ENCODE data around the gene KRT83.
"Not testable (repeated sequence)": the region's sequence is repeated elsewhere in the genome, so short reads cannot be mapped to it uniquely, and the experiment has no call there.

The KRT83 gene

GRCh38 chr12:52352951-52353350 is 31.8 kb upstream of the KRT83 start:
- no peak for FAIRE-seq

DNA sequence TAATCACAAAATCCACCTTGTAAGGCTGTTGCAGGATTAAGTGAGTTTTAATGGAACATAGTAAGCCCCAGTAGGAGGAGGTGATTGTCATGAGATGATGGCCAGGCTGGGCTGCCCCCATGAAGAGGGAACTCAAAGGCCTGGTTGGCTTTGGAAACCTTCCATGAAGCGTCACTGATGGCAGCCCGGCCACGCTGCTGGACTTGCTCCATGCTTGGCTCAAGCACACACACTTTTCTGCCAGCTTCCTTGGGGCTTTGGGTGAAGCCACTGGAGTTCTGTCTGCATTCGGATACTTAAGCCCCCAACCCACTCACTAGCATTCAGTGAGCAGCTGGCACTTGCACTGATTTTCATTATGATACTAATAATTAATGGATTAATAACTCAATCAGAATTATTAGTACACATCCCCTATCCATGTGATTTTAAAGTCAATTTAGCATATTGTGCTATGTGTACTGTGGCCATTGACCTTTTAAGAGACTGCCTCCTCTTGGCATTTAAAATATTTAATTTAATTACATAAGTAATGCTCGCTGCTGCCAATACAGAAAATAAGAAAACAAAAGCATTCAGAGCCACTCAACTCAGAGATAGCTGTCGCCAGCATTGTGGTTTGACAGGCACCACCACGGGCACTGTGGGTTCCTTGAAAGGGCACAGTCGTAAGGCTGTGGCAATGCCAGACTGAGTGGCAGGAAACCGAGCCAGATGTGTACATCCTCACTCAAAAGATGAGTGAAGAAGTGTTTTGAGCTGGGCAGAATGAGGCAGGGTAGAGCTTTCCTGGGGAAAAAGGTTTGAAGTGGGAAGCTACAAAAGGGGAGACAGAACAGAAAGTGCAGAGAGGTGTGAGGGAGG is 30.2 kb upstream of the KRT83 start:
- FAIRE-seq = no peak

- FAIRE-seq = no peak
These were observed 29.6 kb upstream of the KRT83 start for GRCh38 chr12:52350786-52351185.

- no peak for FAIRE-seq
These were observed 28.9 kb upstream of the KRT83 start for GRCh38 chr12:52350021-52350620.

DNA sequence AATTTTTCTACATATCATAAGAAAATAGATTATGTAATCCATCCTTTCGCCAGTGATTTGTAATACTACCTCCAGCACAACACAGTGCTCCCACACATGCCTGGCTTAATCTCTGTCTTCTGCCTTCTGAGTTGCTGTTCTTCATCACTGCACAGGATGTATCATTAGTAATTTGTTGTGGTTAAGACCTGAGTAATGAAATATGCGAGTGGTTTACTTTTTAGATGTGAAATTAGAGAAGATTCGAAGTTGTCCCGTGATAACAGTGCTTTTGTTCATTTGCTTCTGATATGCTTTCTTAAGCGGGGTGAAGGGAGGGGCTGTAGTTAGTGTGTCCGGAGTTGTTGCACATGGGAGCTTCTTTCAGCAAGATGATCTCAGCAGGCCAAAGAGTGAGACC is 28.0 kb upstream of the KRT83 start:
- FAIRE-seq = no peak

DNA sequence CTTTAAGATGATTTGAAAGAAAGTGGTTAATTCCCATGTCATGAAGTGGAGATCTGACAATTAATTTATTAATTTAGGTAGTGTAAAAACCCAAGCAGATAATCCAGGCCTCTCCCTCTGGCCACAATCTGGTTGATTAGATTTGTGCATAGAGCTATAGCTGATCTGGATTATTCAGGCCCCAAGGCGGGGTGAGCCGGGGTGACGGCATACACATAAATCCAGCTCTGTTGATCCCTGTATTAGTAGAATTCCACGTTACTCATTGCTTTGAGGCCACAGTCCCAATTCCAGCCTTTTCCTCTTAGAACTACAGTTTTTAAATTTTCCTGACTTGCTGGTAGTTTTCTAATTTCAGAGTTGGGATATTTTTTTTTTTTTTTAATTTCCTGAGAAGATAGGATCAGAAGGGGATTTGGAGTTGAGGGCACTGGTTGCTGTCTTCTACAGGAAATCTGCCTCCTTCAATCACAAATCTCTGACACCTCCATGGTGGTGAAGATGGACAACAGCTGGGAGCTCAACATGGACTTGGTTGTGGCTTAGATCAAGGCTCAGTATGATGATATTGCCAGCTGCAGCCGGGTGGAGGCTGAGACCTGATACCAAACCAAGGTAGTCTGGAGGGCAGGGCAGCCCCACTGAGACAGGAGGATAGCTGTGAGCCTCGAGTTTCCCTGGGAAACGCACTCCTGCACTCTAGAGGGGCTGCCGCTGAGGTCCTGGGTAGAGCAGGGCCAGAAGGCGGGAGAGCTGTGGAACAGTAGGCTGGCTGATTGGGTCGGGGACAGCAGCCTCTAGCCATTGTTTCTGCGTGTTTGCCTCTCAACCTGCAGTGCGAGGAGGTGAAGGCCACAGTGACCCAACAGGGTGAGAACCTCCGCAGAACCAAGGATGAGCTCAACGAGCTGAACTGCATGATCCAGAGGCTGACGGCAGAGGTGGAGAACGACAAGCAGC is 26.6 kb upstream of the KRT83 start:
- no peak for FAIRE-seq

DNA sequence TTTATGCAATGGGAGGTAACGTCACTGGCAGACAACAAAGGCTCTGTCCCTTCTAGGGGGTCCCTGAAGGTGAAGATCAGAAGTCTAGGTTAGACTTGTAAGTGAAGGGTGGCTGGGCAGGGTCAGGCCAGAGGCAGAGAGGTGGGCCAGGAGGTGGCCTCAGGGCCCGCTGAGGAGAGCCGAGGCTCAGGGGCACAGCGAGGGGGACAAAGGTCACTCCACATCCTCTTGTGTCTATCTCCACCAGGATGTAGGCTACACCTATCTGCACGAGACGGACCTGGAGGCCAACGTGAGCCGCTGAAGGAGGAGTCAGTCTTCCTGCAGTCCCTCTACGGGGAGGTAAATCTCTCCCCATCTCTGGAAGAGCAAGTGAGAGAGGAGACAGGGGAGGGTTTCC is 25.8 kb upstream of the KRT83 start:
- no peak for FAIRE-seq

DNA sequence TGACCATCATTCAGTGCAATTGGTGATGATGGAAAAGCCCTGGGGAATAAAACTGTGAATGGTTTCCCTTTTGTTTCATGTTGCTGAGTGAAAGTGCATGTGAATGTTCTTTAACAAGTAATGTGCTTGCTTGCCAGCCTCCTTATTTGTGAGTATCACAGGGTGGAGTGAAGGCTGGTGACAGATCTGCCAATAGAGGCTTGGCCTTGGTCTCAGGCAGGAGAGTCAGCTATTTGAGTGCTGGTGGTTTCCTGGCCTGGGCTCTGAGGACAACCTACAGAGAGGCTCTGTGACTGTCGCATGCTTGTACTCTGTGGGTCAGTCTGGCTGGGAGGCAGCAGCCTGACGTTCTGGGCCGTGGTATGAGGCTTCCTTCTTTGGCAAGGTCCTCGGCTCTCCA is 25.4 kb upstream of the KRT83 start:
- no peak for FAIRE-seq

DNA sequence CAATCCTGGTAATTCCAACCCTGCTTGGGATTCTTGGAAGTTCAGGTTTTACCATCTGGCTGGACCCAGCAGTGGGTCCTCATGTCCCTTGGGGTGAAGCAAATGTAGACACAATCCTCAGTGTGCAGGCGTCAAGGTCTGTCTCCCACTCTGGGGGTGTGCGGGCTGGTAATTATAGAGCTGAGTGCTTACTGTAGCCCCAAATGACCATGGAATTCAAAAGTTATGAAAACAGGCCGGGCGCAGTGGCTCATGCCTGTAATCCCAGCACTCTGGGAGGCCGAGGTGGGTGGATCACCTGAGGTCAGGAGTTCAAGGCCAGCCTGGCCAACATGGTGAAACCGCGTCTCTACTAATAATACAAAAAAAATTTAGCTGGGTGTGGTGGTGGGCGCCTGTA is 23.8 kb upstream of the KRT83 start:
- FAIRE-seq = not testable (repeated sequence)

- FAIRE-seq = no peak
These were observed 22.9 kb upstream of the KRT83 start for GRCh38 chr12:52344111-52344510.

DNA sequence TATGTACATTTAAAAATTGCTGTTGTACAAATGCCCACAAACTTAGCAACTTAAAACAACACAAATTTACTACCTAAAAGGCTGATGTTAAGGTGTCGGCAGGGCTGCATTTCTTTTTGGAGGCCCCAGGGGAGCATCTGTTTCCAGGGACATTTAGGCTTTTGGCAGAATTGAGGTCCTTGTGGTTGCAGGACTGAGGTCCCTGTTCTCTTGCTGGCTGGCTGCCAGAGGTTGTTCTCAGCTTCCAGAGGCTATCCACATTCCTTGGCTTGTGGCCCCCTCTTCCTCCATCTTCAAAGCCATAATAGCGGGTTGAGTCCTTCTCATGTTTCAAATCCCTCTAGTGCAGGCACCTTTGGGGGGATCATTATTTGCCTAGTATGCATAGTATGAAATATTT is 22.4 kb upstream of the KRT83 start:
- FAIRE-seq = no peak

- no peak for FAIRE-seq
These were observed 21.7 kb upstream of the KRT83 start for GRCh38 chr12:52342781-52343490.

DNA sequence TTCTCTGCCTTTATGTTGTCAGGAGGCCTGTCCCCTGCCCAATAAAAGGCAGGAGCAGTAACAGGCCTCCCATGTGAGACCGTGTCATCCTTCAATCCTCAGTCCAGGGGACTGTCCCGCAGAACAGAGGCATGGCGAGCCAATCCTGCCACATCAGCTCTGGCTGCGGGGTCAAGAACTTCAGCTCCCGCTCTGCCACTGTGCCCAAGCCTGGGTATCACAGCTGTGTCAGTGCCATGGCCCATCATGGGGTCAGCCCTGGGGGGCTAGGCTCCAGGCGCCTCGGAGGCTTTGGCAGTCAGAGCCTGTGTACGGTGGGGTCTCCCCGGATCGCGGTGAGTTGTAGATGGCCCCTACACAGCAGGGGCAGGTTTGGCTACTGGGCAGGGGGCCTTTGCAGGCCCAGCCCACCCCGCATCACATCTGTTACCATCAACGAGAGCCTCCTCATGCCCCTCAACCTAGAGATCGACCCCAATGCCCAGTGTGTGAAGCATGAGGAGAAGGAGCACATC is 19.9 kb upstream of the KRT83 start:
- FAIRE-seq = no peak

DNA sequence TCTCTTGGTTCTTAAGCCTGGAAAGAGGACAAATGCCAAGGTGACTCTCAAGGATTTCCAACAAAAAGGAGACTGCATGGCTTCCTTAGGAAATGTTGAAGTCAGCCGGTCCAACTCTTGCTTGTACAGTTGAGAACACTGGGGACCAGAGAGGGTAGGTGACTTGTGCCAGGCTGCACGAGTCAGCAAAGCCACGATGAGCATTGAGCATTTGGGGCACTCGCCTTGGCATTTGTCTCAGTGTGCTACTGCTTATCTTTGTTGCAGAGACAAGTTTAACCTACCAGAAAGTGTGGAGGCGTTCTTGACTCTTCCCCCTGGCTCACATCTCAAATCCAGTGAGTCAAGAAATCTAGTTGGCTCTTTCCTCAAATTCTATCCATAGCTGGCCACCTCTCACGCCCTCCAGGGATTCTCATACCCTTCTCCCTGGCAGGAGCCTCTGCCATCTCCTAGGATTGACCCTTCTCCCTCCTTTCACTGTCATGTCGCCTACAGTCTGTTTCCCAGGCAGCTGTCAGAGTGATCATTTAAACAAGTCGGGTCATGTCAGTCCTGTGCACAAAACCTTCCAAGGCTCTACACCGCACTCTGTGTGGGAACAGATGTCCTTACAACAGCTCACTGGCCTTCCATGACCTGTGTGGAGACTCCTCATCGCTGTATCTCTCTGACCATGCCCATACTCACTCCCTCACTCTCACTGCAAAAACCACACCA is 17.2 kb upstream of the KRT83 start:
- FAIRE-seq = no peak

DNA sequence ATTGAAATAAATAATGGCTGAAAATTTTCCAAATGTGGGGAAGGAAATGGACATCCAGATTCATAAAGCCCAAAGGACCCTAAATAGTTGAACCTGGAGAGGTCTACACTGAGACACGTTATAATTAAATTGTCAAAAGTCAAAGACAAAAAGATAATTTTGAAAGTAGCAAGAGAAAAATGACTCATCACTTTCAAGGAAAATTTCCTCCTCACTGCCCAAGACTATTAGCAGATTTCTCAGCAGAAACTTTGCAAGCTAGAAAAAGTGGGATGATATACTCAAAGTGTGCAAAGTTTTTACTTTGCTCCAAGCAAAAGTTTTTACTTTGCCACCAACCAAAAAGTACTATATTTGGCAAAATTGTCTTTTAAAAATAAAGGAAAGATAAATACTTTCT is 15.9 kb upstream of the KRT83 start:
- no peak for FAIRE-seq

DNA sequence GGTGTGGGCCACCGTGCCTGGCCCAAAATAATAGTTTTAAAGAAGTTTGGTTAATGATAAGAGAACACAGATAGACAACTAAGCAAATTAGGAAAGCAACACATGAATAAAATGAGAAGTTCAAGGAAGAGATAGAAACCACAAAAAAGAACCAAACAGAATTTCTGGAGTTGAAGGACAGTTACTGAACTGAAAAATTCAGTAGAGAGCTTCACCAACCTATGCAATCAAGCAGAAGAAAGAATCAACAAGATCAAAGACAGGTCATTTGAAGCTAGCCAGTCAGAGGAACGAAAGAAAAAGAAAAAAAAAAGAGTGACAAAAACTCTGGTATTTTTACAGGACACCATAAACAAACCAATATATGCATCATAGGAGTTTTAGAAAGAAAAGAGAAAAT is 15.4 kb upstream of the KRT83 start:
- FAIRE-seq = no peak

DNA sequence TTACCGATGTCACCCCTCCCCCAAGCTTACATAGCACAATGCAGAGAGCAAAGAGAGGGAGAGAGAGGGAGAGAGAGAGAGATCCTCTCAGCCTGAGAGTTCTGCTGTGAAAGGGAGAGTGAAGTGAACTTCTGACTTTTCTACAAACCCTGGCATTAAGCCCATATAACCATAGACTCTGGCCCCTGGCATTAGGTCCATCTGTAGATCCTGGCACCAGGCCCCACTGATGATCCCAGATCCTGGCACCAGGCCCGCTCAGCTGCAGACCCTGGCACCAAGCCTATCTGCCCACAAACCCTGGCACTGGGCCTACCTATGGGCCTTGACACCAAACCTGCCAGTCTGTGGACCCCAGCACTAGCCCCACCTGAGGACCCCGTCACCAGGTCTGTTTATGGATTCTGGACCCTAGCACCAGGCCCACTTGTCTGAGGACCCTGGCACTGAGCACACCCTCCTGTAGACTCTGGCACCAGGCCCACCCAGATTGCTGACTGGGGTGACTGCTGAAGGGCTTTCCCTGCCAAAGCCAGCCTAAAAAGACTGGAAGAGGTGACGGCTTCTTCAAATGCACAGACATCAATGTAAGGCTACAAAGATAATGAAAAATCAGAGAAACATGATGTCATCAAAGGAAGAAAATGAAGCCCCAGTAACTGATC is 14.5 kb upstream of the KRT83 start:
- no peak for FAIRE-seq

DNA sequence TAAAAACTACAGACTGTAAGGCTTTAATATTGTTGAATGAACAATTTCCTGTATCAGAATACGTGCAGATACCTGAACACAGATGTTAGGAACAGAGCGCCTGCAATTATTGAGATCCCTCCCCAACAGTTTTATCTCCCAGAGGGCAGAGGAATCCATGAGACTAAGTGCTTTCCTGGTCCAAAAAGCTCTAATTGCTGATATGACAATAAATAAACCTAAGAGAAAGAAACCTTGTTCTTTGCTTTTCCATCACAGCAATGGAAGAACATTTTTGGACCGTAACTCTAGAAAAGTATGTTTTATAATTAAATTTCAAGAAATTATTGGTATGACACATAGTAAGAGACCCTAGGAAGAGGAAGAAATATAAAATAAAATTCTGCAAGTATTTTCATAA is 13.0 kb upstream of the KRT83 start:
- no peak for FAIRE-seq

- no peak for FAIRE-seq
These were observed 12.1 kb upstream of the KRT83 start for GRCh38 chr12:52333321-52333720.

DNA sequence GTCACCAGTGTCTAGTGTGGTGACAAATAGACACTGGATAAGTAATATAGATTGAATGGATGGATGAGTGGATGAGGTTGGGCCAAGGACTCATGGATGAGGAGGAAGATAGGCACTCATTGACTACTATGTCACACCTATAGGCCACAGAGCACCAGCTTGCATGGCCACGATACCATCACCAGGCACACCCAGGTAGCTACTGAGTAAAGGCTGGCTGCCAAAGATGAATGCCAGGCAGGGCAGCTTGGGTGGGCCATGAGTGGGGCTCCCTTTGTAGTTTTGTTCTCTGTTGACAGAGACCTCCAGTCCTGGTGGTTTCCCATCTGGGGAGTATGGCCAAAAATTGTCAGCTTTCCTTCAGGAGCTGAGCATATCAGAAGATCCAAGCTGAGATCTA is 11.2 kb upstream of the KRT83 start:
- no peak for FAIRE-seq

DNA sequence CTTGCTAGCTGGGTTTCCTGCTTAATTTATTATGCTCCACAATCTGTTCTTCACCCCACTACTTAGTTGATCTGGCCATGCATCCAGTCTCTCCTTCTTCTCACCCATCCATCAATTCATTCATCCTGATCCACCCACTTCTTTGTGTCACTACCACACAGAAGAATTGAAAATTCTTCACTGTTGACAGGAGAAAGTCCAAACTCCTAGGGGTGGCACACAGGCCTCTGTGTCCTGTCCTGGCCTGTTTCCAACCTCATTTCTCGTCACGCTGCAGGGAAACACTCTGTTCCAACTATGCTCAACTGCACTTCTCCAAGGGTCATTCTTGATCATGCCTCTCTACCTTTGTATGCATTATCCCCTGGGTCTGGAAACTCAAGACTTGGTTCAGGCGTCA is 10.6 kb upstream of the KRT83 start:
- no peak for FAIRE-seq

Data from colon (tissue), 2 donors.